IMR-90 (cell line): ENCODE measurements around the gene ALDH3B2. TPM values are rescaled to one million over a fixed set of nuclear protein-coding genes. Genes with fewer than 3 reads are reported as not detected.

Experiments used
- ATAC-seq: fragments of 200-7000 bp; cut with Tn5 transposase; 2 replicates; pipeline ENCODE4 v1.9.1; 2020; ENCODE audit warnings: low read depth, mild to moderate bottlenecking, moderate library complexity
- BruUV-seq: library from RNA; stranded (reverse); fragments of 400-500 nt; replicated peaks from 2 replicates; lab custom pipeline; 2021; lab: Mats Ljungman, UMichigan
- CTCF ChIA-PET: fragments of 300-600 bp; formaldehyde crosslinking; extraction: SDS; loops from one replicate; lab custom pipeline; 2021; ENCODE audit warnings: antibody characterized with exemption; lab: Yijun Ruan, JAX
- POLR2A ChIA-PET: fragments of 300-600 bp; sonication (Branson Sonifier 250); formaldehyde crosslinking; loops from one replicate; lab custom pipeline; 2022; ENCODE audit warnings: antibody characterized with exemption; ENCODE audit not compliant: unreplicated experiment; lab: Charles Lee
- DNase-seq: peaks from one replicate; pipeline ENCODE4 v3.0.0; 2013
- H2AFZ ChIP-seq: replicated peaks from 2 replicates; pipeline ENCODE3; 2013; ENCODE audit warnings: low read length, mild to moderate bottlenecking; ENCODE audit not compliant: poor library complexity
- H2AK5ac ChIP-seq: 2 replicates; pipeline ENCODE4 v1.6.1; 2013; ENCODE audit warnings: low read depth, low read length, inconsistent platforms
- H2AK9ac ChIP-seq: replicated peaks from 2 replicates; pipeline ENCODE3; 2013; ENCODE audit warnings: mild to moderate bottlenecking, low read depth, low read length, moderate library complexity; ENCODE audit not compliant: poor library complexity
- H2BK120ac ChIP-seq: 2 replicates; pipeline ENCODE4 v1.6.1; 2013; ENCODE audit warnings: low read depth, low read length, inconsistent platforms
- H2BK15ac ChIP-seq: 3 replicates; pipeline ENCODE4 v1.6.1; 2013; ENCODE audit warnings: low read depth, low read length, inconsistent platforms
- H2BK20ac ChIP-seq: 2 replicates; pipeline ENCODE4 v1.6.1; 2013; ENCODE audit warnings: low read depth, mild to moderate bottlenecking, inconsistent platforms, low read length, moderate library complexity
- H2BK5ac ChIP-seq: 2 replicates; pipeline ENCODE4 v1.6.1; 2013; ENCODE audit warnings: mild to moderate bottlenecking, low read depth, low read length, inconsistent platforms; ENCODE audit not compliant: poor library complexity, severe bottlenecking
- H3K14ac ChIP-seq: replicated peaks from 2 replicates; pipeline ENCODE4 v1.6.1; 2013; ENCODE audit warnings: low read depth, low read length, inconsistent platforms
- H3K18ac ChIP-seq: 2 replicates; pipeline ENCODE4 v1.6.1; 2013; ENCODE audit warnings: low read depth, low read length, control low read depth
- H3K23ac ChIP-seq: 2 replicates; pipeline ENCODE4 v1.6.1; 2013; ENCODE audit warnings: low read depth, low read length, inconsistent platforms
- H3K27ac ChIP-seq: 2 replicates; pipeline ENCODE4 v1.5.1; 2013; ENCODE audit warnings: mild to moderate bottlenecking, control low read depth, low read length; ENCODE audit not compliant: insufficient read depth
- H3K27me3 ChIP-seq: 2 replicates; pipeline ENCODE4 v1.6.1; 2013; ENCODE audit warnings: low read length; ENCODE audit not compliant: control insufficient read depth, insufficient read depth
- H3K36me3 ChIP-seq: 2 replicates; pipeline ENCODE4 v1.6.1; 2013; ENCODE audit warnings: low read length, mixed read lengths; ENCODE audit not compliant: control insufficient read depth, insufficient read depth
- H3K4ac ChIP-seq: 2 replicates; pipeline ENCODE4 v1.6.1; 2013; ENCODE audit warnings: low read depth, low read length, inconsistent platforms
- H3K4me1 ChIP-seq: 2 replicates; pipeline ENCODE4 v1.6.1; 2013; ENCODE audit warnings: low read length, mixed read lengths; ENCODE audit not compliant: control insufficient read depth, insufficient read depth
- H3K4me2 ChIP-seq: 2 replicates; pipeline ENCODE4 v1.6.1; 2013; ENCODE audit warnings: low read depth, mild to moderate bottlenecking, control low read depth, low read length, moderate library complexity
- H3K4me3 ChIP-seq: 2 replicates; pipeline ENCODE4 v1.5.1; 2013; ENCODE audit warnings: low read depth, mild to moderate bottlenecking, control low read depth, low read length, moderate library complexity; ENCODE audit not compliant: insufficient read depth
- H3K56ac ChIP-seq: 2 replicates; pipeline ENCODE4 v1.6.1; 2013; ENCODE audit warnings: low read length, inconsistent platforms; ENCODE audit not compliant: insufficient read depth; ENCODE audit errors: extremely low read depth
- H3K79me1 ChIP-seq, 2 experiments: 2 replicates each; pipeline ENCODE4 v1.6.1; 2013; ENCODE audit warnings: low read length in 2 of 2, inconsistent platforms in 1 of 2, low read depth in 1 of 2
- H3K9ac ChIP-seq: 2 replicates; pipeline ENCODE4 v1.6.1; 2013; ENCODE audit warnings: low read depth, low read length, control low read depth
- H3K9me1 ChIP-seq: 2 replicates; pipeline ENCODE4 v1.6.1; 2013; ENCODE audit warnings: low read length, inconsistent platforms; ENCODE audit not compliant: insufficient read depth
- H3K9me3 ChIP-seq: 2 replicates; pipeline ENCODE4 v1.6.1; 2013; ENCODE audit warnings: low read length; ENCODE audit not compliant: control insufficient read depth, insufficient read depth
- H4K20me1 ChIP-seq: 2 replicates; pipeline ENCODE4 v1.6.1; 2013; ENCODE audit warnings: low read length, inconsistent platforms; ENCODE audit not compliant: insufficient read depth
- H4K5ac ChIP-seq: 2 replicates; pipeline ENCODE4 v1.6.1; 2013; ENCODE audit warnings: mild to moderate bottlenecking, low read depth, low read length, control low read depth
- H4K8ac ChIP-seq, 2 experiments: 2 replicates each; pipeline ENCODE4 v1.6.1; 2013; ENCODE audit warnings: low read depth in 2 of 2, low read length in 2 of 2, control low read depth in 1 of 2, inconsistent platforms in 1 of 2
- H4K91ac ChIP-seq: 2 replicates; pipeline ENCODE4 v1.6.1; 2013; ENCODE audit warnings: low read depth, low read length, inconsistent platforms; ENCODE audit not compliant: insufficient read depth
- CEBPB ChIP-seq: IDR thresholded peaks from 2 replicates; pipeline ENCODE4 v1.6.1; 2012; ENCODE audit warnings: low read depth, low read length, improper control_type of control experiment
- FOS ChIP-seq: fragments of 150-350 bp; IDR thresholded peaks from 2 replicates; pipeline ENCODE4 v1.6.1; 2016; ENCODE audit warnings: low read depth, low read length
- NFE2L2 ChIP-seq: fragments of 150-350 bp; IDR thresholded peaks from 2 replicates; pipeline ENCODE4 v1.6.1; 2016; ENCODE audit warnings: low read depth, mild to moderate bottlenecking, low read length
- WGBS, 2 experiments: methylation state at CpG; one replicate each; pipeline versions ENCODE4 v1.1.5 to v1.1.7; 2013; ENCODE audit warnings: missing lambda C conversion rate in 2 of 2; ENCODE audit not compliant: insufficient read length in 1 of 2; ENCODE audit errors: extremely low coverage in 2 of 2; 5-methylcytosine and 5-hydroxymethylcytosine counted together
- dilution Hi-C: fragments of 300-500 bp; cut with HindIII; formaldehyde crosslinking; loops from one replicate; pipeline ENCODE4 v1.14.3; 2018; ENCODE audit warnings: low sequenced_read_pairs; ENCODE audit not compliant: unreplicated experiment
- in situ Hi-C: fragments of 300-500 bp; cut with MboI; formaldehyde crosslinking; loops from 3 replicates; pipeline ENCODE4 v1.14.3; 2019; ENCODE audit warnings: low sequenced_read_pairs, inconsistent platforms, mixed read lengths
- intact Hi-C: fragments of 100-400 bp; cut with micrococcal nuclease; formaldehyde crosslinking; loops from 2 replicates; pipeline ENCODE4 v1.10.0; 2022
- polyA plus RNA-seq, 3 experiments: library from polyadenylated mRNA; depleted of rRNA; stranded (reverse); fragments of >200 nt; gene quantifications; 2 replicates each; pipeline ENCODE4 v1.2.3, GENCODE V29; 2012; ENCODE audit warnings: low replicate concordance in 1 of 3
- total RNA-seq: library from RNA; depleted of rRNA; stranded (reverse); fragments of >200 nt; gene quantifications from 2 replicates; pipeline ENCODE4 v1.2.3, GENCODE V29; 2012
- TF ChIP-seq, protein P1 (sequence below): conservative IDR thresholded peaks from 2 replicates; pipeline ENCODE4 v1.5.1; 2012; ENCODE audit warnings: mild to moderate bottlenecking, low read depth, low read length, improper control_type of control experiment

The ALDH3B2 gene
- total and polyA plus RNA-seq, 2 of the 4 experiments (the other 2 are of a cell fraction) = not detected

DNA sequence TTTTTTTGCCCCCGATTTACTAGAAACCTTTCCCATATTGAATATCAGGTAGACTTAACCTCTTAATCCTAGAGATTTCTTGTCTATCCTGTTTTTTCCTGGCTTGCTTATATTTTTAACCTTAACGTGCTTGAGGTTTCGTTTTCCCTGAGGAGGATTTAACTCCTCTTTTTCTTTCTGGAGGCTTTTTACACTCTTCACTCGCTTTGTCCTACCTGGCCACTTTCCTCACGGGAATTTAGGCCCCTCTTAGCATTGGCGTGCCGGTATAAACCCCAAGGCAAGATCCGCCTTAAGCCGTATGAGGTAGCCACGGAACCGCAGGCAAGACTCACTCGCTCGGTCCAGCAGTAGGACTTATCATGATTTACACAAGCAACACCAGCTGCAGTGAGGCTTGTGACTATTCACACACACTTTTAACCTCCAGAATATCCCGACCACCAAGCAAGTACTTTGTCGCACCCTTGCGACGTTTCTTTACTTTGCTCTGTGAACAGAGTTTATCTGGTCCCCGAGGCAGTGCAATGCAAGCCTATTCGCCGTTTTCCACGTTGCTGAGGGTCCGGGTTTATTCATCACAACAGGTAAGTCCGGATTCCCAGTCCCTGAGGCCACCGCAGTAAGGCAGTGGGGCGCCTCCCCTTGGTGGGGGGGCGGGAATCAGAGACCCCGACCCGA, 20.6 kb upstream of the ALDH3B2 start:
- H2AFZ ChIP-seq = no peak overlapping the region
- no peak overlapping the region for H4K8ac ChIP-seq
- H3K56ac ChIP-seq = no peak overlapping the region
- H3K27me3 ChIP-seq = peaks cover 19% of the 10 kb centered on the region
- H3K4ac ChIP-seq = no peak overlapping the region
- H2BK20ac ChIP-seq = no peak overlapping the region
- no TSS peak for BruUV-seq
- TF ChIP-seq CEBPB (no peak), NFE2L2 (no peak), FOS (no peak)
- TF ChIP-seq, protein P1, sequence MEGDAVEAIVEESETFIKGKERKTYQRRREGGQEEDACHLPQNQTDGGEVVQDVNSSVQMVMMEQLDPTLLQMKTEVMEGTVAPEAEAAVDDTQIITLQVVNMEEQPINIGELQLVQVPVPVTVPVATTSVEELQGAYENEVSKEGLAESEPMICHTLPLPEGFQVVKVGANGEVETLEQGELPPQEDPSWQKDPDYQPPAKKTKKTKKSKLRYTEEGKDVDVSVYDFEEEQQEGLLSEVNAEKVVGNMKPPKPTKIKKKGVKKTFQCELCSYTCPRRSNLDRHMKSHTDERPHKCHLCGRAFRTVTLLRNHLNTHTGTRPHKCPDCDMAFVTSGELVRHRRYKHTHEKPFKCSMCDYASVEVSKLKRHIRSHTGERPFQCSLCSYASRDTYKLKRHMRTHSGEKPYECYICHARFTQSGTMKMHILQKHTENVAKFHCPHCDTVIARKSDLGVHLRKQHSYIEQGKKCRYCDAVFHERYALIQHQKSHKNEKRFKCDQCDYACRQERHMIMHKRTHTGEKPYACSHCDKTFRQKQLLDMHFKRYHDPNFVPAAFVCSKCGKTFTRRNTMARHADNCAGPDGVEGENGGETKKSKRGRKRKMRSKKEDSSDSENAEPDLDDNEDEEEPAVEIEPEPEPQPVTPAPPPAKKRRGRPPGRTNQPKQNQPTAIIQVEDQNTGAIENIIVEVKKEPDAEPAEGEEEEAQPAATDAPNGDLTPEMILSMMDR = no peak
- H3K9ac ChIP-seq = no peak overlapping the region
- ChIA-PET CTCF (no interaction called here), POLR2A (no interaction called here)
- H3K4me1 ChIP-seq = no peaks in the 10 kb centered on the region
- H3K79me1 ChIP-seq = no peaks in the 10 kb centered on the region
- no peak overlapping the region for H4K91ac ChIP-seq
- dilution Hi-C loops = no loop called here
- H3K9me1 ChIP-seq = no peaks in the 10 kb centered on the region
- H3K27ac ChIP-seq = no peak overlapping the region
- H2BK15ac ChIP-seq = no peak overlapping the region
- no peak overlapping the region for H3K4me3 ChIP-seq
- WGBS, 2 experiments = 93% methylated on average over 13 of the region's 28 CpGs; no CpG with 5 or more reads in 1 of the 2 experiments
- H3K23ac ChIP-seq = no peak overlapping the region
- ATAC-seq = no peak
- intact Hi-C loops = no loop called here
- H2BK5ac ChIP-seq = no peak overlapping the region
- no peak overlapping the region for H3K4me2 ChIP-seq
- in situ Hi-C loops = no loop called here
- H3K14ac ChIP-seq = no peak overlapping the region
- no peak overlapping the region for H2AK5ac ChIP-seq
- H2BK120ac ChIP-seq = no peak overlapping the region
- DNase-seq = no peak
- H3K36me3 ChIP-seq = no peaks in the 10 kb centered on the region
- H4K5ac ChIP-seq = no peak overlapping the region
- 0 out of 2 replicates have a peak, but pooled peaks cover 1% of the 10 kb centered on the region for H3K9me3 ChIP-seq
- no peak overlapping the region for H3K18ac ChIP-seq
- no peaks in the 10 kb centered on the region for H4K20me1 ChIP-seq
- no peak overlapping the region for H2AK9ac ChIP-seq
